Neural cell (in vitro differentiated cells): Measurements from ENCODE around the gene CACNA1C.

ENCODE experiments used
- CTCF ChIP-seq: fragments of 450-650 bp; IDR thresholded peaks from 2 replicates; pipeline ENCODE4 v1.5.1; 2014; ENCODE audit warnings: antibody characterized with exemption, mild to moderate bottlenecking, moderate library complexity; ENCODE audit not compliant: poor library complexity, severe bottlenecking
- EP300 ChIP-seq: fragments of 450-650 bp; conservative IDR thresholded peaks from 2 replicates; pipeline ENCODE4 v1.6.1; 2014; ENCODE audit warnings: antibody characterized with exemption, mild to moderate bottlenecking, moderate library complexity; ENCODE audit not compliant: poor library complexity, severe bottlenecking
- EZH2 ChIP-seq: fragments of 200-600, 300-800 bp; shearing (Covaris generic), sonication (generic); IDR thresholded peaks from 2 replicates; pipeline ENCODE4 v1.6.1; 2014; ENCODE audit warnings: antibody characterized with exemption, low read length, borderline replicate concordance, mild to moderate bottlenecking; ENCODE audit not compliant: insufficient read depth, poor library complexity, severe bottlenecking
- MXI1 ChIP-seq: fragments of 450-650 bp; conservative IDR thresholded peaks from 2 replicates; pipeline ENCODE4 v1.6.1; 2014; ENCODE audit warnings: antibody characterized with exemption, mild to moderate bottlenecking; ENCODE audit not compliant: poor library complexity, severe bottlenecking
- POLR2AphosphoS5 ChIP-seq: IDR thresholded peaks from 2 replicates; pipeline ENCODE4 v1.6.1; 2012
- RAD21 ChIP-seq: fragments of 450-650 bp; conservative IDR thresholded peaks from 2 replicates; pipeline ENCODE4 v1.6.1; 2014; ENCODE audit warnings: antibody characterized with exemption, mild to moderate bottlenecking, moderate library complexity
- REST ChIP-seq: IDR thresholded peaks from 2 replicates; pipeline ENCODE4 v1.6.1; 2012; ENCODE audit warnings: borderline replicate concordance
- SMC3 ChIP-seq: fragments of 450-650 bp; conservative IDR thresholded peaks from 2 replicates; pipeline ENCODE4 v1.6.1; 2014; ENCODE audit warnings: antibody characterized with exemption, mild to moderate bottlenecking, moderate library complexity; ENCODE audit not compliant: poor library complexity
- TAF1 ChIP-seq: IDR thresholded peaks from 2 replicates; pipeline ENCODE4 v1.6.1; 2012; ENCODE audit warnings: low read depth

- TF ChIP-seq CTCF = no peak
- TF ChIP-seq EP300 = no peak
- TF ChIP-seq EZH2 = no peak
- no peak for TF ChIP-seq REST
- no peak for TF ChIP-seq MXI1
- TF ChIP-seq SMC3 = no peak
- TF ChIP-seq TAF1 = no peak
- no peak for TF ChIP-seq POLR2AphosphoS5
- TF ChIP-seq RAD21 = no peak
Observed at GRCh38 chr12:2149091-2149490, 96.3 kb downstream of the CACNA1C start.
